HFF-Myc (cell line): ENCODE data around the gene ARHGAP15.

Source experiments
- DNase-seq: peaks from one replicate; pipeline ENCODE4 v3.0.0-alpha.2; 2011; ENCODE audit warnings: low read depth; ENCODE audit errors: extremely low read depth
- H3K4me3 ChIP-seq: replicated peaks from 2 replicates; pipeline ENCODE4 v1.5.1; 2011; ENCODE audit warnings: low read depth, mild to moderate bottlenecking, control low read depth, low read length
- TF ChIP-seq, protein P1 (sequence below): IDR thresholded peaks from 2 replicates; pipeline ENCODE4 v1.5.1; 2012; ENCODE audit warnings: mild to moderate bottlenecking, low read depth, low read length, control low read depth; ENCODE audit errors: missing control alignments

Gene ARHGAP15

GRCh38 chr2:143793381-143793780 is 664.2 kb downstream of the ARHGAP15 start:
- TF ChIP-seq, protein P1, sequence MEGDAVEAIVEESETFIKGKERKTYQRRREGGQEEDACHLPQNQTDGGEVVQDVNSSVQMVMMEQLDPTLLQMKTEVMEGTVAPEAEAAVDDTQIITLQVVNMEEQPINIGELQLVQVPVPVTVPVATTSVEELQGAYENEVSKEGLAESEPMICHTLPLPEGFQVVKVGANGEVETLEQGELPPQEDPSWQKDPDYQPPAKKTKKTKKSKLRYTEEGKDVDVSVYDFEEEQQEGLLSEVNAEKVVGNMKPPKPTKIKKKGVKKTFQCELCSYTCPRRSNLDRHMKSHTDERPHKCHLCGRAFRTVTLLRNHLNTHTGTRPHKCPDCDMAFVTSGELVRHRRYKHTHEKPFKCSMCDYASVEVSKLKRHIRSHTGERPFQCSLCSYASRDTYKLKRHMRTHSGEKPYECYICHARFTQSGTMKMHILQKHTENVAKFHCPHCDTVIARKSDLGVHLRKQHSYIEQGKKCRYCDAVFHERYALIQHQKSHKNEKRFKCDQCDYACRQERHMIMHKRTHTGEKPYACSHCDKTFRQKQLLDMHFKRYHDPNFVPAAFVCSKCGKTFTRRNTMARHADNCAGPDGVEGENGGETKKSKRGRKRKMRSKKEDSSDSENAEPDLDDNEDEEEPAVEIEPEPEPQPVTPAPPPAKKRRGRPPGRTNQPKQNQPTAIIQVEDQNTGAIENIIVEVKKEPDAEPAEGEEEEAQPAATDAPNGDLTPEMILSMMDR: no peak
- no peak overlapping the region for H3K4me3 ChIP-seq
- DNase-seq: no peak

- no peak for DNase-seq
- TF ChIP-seq, protein P1: no peak
- no peak overlapping the region for H3K4me3 ChIP-seq
Measured at GRCh38 chr2:143796051-143796450, 666.8 kb downstream of the ARHGAP15 start.

DNA sequence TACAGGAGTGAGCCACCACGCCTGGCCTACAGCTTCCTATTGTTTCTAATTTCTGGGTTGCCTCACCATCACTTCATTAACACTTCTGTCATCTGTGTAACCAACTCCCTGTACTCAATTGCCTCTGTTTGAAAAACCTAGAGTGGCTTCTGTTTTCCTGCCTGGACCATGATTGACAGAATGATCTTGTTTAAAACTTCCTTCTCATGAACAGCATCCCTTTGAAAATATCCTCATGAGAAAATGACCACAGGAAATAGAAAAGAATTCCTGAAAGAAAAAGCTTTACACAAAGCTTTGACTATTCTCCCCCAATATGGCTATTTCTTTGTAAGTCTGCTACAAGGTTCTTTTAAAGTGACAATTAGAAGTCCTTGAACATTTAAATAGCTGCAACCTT is 672.3 kb downstream of the ARHGAP15 start:
- DNase-seq: no peak
- no peak overlapping the region for H3K4me3 ChIP-seq
- TF ChIP-seq, protein P1: no peak

GRCh38 chr2:143802242-143802641 is 673.0 kb downstream of the ARHGAP15 start:
- H3K4me3 ChIP-seq: no peak overlapping the region
- no peak for DNase-seq
- TF ChIP-seq, protein P1: no peak

DNA sequence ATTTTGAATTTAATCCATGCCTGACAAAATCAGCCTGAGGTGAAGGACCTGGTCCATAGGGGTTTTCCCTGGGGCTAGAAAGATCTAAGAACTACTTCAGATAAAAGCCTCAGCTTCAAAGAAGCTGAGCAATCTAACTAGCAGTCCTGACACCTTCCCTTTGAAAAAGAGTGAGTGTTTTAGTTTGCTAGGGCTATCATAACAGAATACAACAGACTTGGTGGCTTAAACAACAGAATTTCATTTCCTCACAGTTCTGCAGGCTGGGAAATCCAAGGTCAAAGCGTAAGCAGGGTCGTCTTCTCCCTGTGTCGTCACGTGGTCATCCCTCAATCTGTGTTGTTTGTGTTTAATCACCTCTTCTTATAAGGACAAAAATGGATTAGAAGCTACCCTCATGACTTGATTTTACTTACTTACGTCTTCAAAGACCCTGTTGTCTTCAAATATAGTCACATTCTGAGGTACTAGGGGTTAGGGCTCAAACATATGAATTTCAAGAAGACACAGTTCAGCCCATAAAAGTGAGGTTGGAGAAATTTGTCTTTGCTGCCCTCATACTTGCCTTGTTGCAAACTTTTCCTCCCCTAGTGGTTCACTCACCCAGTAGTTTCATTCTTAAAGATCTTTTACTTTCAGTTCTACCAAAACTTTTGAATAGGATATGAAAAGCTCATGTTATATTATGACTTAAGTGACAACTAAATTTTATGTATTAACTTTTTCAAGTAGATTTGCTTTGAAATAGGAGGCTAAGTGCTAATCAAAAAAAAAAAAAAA is 673.8 kb downstream of the ARHGAP15 start:
- DNase-seq: no peak
- H3K4me3 ChIP-seq: no peak overlapping the region
- TF ChIP-seq, protein P1: no peak

DNA sequence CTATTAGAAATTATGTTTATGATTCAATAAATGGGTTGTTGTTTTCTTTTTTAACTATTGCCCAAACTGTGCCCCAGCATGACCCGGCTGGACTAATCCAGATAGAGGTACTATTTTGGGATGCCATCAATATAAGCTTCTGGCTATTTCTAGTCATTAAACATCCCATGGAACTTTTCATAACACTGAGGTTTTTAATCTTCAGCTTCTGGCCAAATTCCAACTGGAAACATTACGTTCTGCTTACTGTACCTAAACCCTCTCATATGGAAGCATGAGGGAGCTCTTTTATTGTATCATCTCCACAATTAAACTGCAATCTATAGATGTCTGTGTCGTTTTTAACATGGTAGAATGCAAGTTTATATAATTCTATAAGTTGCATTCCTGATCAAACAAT is 674.7 kb downstream of the ARHGAP15 start:
- TF ChIP-seq, protein P1: no peak
- no peak for DNase-seq

DNA sequence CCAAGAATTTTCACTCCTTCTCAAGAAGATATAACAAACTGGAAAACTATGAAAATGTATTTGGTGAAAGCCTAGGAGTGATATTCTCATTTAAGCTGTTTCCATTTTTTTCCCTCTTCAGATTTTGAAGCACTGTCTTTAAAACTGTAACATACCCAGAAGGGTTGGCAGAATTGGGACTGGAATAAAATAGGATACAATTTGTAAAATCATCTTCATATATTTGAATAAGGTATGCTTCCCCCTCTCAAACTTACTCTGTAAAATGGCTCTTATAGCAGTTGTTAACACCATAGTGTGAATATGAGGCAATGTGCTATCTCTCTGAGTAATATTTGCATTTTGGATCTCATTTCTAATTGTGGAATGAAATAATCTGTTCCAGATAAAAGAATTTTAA is 676.4 kb downstream of the ARHGAP15 start:
- H3K4me3 ChIP-seq: no peak overlapping the region
- TF ChIP-seq, protein P1: no peak
- no peak for DNase-seq

More for the DNA sequence above, 674.7 kb downstream of the ARHGAP15 start:
- H3K4me3 ChIP-seq: no peak overlapping the region
